ENCODE data around the gene PCGF3. TPM values are rescaled to one million over a fixed set of nuclear protein-coding genes. Genes with fewer than 3 reads are reported as not detected.
A peak's percentile ranks its signal among the peaks of the same experiment; 100 is the strongest.
"Not testable (repeated sequence)": the region's sequence is repeated elsewhere in the genome, so short reads cannot be mapped to it uniquely, and the experiment has no call there.

PCGF3 gene
- total RNA-seq, 2 experiments from 2014 or later = 24.7 to 25.9 TPM

- intact Hi-C loops (cut with micrococcal nuclease) = no loop called here
- Mint-ChIP-seq H3K9me3 (no peaks in the 10 kb centered on the region), H3K27ac (no peak overlapping the region), H3K27me3 (ENCODE audit: low read depth) (no peaks in the 10 kb centered on the region), H3K36me3 (ENCODE audit: low read depth) (peaks cover 46% of the 10 kb centered on the region), H3K4me3 (no peak overlapping the region), H3K4me1 (ENCODE audit: low read depth) (peaks cover 43% of the 10 kb centered on the region)
- CTCF ChIA-PET = no interaction called here
- no peak for DNase-seq
Measured at GRCh38 chr4:772776-773175, 67.1 kb downstream of the PCGF3 start.

- Mint-ChIP-seq H3K4me1 (ENCODE audit: low read depth) (peaks cover 48% of the 10 kb centered on the region), H3K27me3 (ENCODE audit: low read depth) (no peaks in the 10 kb centered on the region), H3K36me3 (ENCODE audit: low read depth) (peaks cover 48% of the 10 kb centered on the region), H3K27ac (no peak overlapping the region), H3K4me3 (no peak overlapping the region), H3K9me3 (no peaks in the 10 kb centered on the region)
- intact Hi-C loops (cut with micrococcal nuclease) = no loop called here
- DNase-seq = no peak
- CTCF ChIA-PET = no interaction called here
Measured at GRCh38 chr4:773214-773613, 67.6 kb downstream of the PCGF3 start.

GRCh38 chr4:774419-775092 is 68.9 kb downstream of the PCGF3 start:
- Mint-ChIP-seq H3K4me1 (ENCODE audit: low read depth) (peaks cover 59% of the 10 kb centered on the region), H3K27ac (peak overlapping the region; percentile 34), H3K36me3 (ENCODE audit: low read depth) (peaks cover 56% of the 10 kb centered on the region)
- H3K9me3 Mint-ChIP-seq; H3K4me3 Mint-ChIP-seq; H3K27me3 Mint-ChIP-seq (ENCODE audit: low read depth); DNase-seq: not testable (repeated sequence)
- intact Hi-C loops (cut with micrococcal nuclease) = loop anchor here (5.0 kb wide), 1 partner anchor 172 kb away; no protein-coding TSS in a partner anchor
- CTCF ChIA-PET = interaction anchor here (0.8 to 1.2 kb wide), 3 partner anchors 32 to 363 kb away, joined by 3 to 5 read pairs (median 3); no protein-coding TSS in a partner anchor

GRCh38 chr4:775485-775884 is 69.9 kb downstream of the PCGF3 start:
- not testable (repeated sequence) for H3K9me3 Mint-ChIP-seq; H3K27ac Mint-ChIP-seq; H3K27me3 Mint-ChIP-seq (ENCODE audit: low read depth); DNase-seq; H3K4me3 Mint-ChIP-seq
- H3K36me3 Mint-ChIP-seq (ENCODE audit: low read depth) = peaks cover 57% of the 10 kb centered on the region
- intact Hi-C loops (cut with micrococcal nuclease) = loop anchor here (5.0 kb wide), 1 partner anchor 173 kb away; no protein-coding TSS in a partner anchor
- H3K4me1 Mint-ChIP-seq (ENCODE audit: low read depth) = peaks cover 65% of the 10 kb centered on the region
- CTCF ChIA-PET = interaction anchor here (1.2 kb wide), 1 partner anchor 33 kb away, joined by 5 read pairs; no protein-coding TSS in a partner anchor

- intact Hi-C loops (cut with micrococcal nuclease) = loop anchor here (5.0 kb wide), 1 partner anchor 175 kb away; no protein-coding TSS in a partner anchor
- peaks cover 65% of the 10 kb centered on the region for H3K4me1 Mint-ChIP-seq (ENCODE audit: low read depth)
- H3K9me3 Mint-ChIP-seq = no peaks in the 10 kb centered on the region
- H3K4me3 Mint-ChIP-seq = no peak overlapping the region
- H3K36me3 Mint-ChIP-seq (ENCODE audit: low read depth) = peaks cover 59% of the 10 kb centered on the region
- H3K27me3 Mint-ChIP-seq (ENCODE audit: low read depth) = no peaks in the 10 kb centered on the region
- no peak for DNase-seq
- peak overlapping the region; percentile 55 for H3K27ac Mint-ChIP-seq
- CTCF ChIA-PET = interaction anchor here (0.6 to 0.9 kb wide), 2 partner anchors 17 to 18 kb away, joined by 3 read pairs; no protein-coding TSS in a partner anchor
Measured at GRCh38 chr4:776743-777441, 71.3 kb downstream of the PCGF3 start.

GRCh38 chr4:777520-778262 is 72.1 kb downstream of the PCGF3 start:
- intact Hi-C loops (cut with micrococcal nuclease) = loop anchor here (5.0 kb wide), 1 partner anchor 175 kb away; no protein-coding TSS in a partner anchor
- Mint-ChIP-seq H3K9me3 (no peaks in the 10 kb centered on the region), H3K36me3 (ENCODE audit: low read depth) (peaks cover 59% of the 10 kb centered on the region), H3K27me3 (ENCODE audit: low read depth) (no peaks in the 10 kb centered on the region), H3K4me1 (ENCODE audit: low read depth) (peaks cover 73% of the 10 kb centered on the region), H3K27ac (peak overlapping the region; percentile 55), H3K4me3 (no peak overlapping the region)
- CTCF ChIA-PET = interaction anchor here (0.6 to 0.9 kb wide), 4 partner anchors 16 to 512 kb away, joined by 3 to 5 read pairs (median 4); no protein-coding TSS in a partner anchor
- DNase-seq = no peak

GRCh38 chr4:779555-779954 is 73.9 kb downstream of the PCGF3 start:
- Mint-ChIP-seq H3K27me3 (ENCODE audit: low read depth) (peaks cover 5% of the 10 kb centered on the region), H3K27ac (peak overlapping the region; percentile 71), H3K9me3 (no peaks in the 10 kb centered on the region), H3K36me3 (ENCODE audit: low read depth) (peaks cover 52% of the 10 kb centered on the region), H3K4me1 (ENCODE audit: low read depth) (peaks cover 65% of the 10 kb centered on the region), H3K4me3 (peak overlapping the region; percentile 83)
- intact Hi-C loops (cut with micrococcal nuclease) = loop anchor here (5.0 kb wide), 1 partner anchor 177 kb away; no protein-coding TSS in a partner anchor
- DNase-seq = no peak
- CTCF ChIA-PET = no interaction called here

GRCh38 chr4:780255-780654 is 74.6 kb downstream of the PCGF3 start:
- H3K4me1 Mint-ChIP-seq (ENCODE audit: low read depth) = peaks cover 63% of the 10 kb centered on the region
- H3K9me3 Mint-ChIP-seq, CTCF ChIA-PET, DNase-seq: not testable (repeated sequence)
- H3K27ac Mint-ChIP-seq = peak overlapping the region; percentile 71
- peaks cover 46% of the 10 kb centered on the region for H3K36me3 Mint-ChIP-seq (ENCODE audit: low read depth)
- peak overlapping the region; percentile 83 for H3K4me3 Mint-ChIP-seq
- intact Hi-C loops (cut with micrococcal nuclease) = loop anchor here (5.0 kb wide), 3 partner anchors 97 to 658 kb away; partner anchors contain the start of genes UVSSA and ZNF718
- H3K27me3 Mint-ChIP-seq (ENCODE audit: low read depth) = peaks cover 12% of the 10 kb centered on the region

- H3K4me1 Mint-ChIP-seq (ENCODE audit: low read depth) = peaks cover 61% of the 10 kb centered on the region
- peaks cover 39% of the 10 kb centered on the region for H3K36me3 Mint-ChIP-seq (ENCODE audit: low read depth)
- peaks cover 16% of the 10 kb centered on the region for H3K27me3 Mint-ChIP-seq (ENCODE audit: low read depth)
- intact Hi-C loops (cut with micrococcal nuclease) = loop anchor here (1.0 to 5.0 kb wide), 5 partner anchors 96 to 659 kb away; partner anchors contain the start of genes DGKQ, GAK, TMEM175 and UVSSA
- H3K4me3 Mint-ChIP-seq = peak overlapping the region; percentile 83
- CTCF ChIA-PET = interaction anchor here (1.5 kb wide), 1 partner anchor 12 kb away, joined by 3 read pairs; no protein-coding TSS in a partner anchor
- no peak for DNase-seq
- H3K9me3 Mint-ChIP-seq = no peaks in the 10 kb centered on the region
- H3K27ac Mint-ChIP-seq = peak overlapping the region; percentile 87
Measured at GRCh38 chr4:780716-781492, 75.3 kb downstream of the PCGF3 start.

- H3K27me3 Mint-ChIP-seq (ENCODE audit: low read depth) = peaks cover 16% of the 10 kb centered on the region
- H3K36me3 Mint-ChIP-seq (ENCODE audit: low read depth) = peaks cover 35% of the 10 kb centered on the region
- peak overlapping the region; percentile 83 for H3K4me3 Mint-ChIP-seq
- peak overlapping the region; percentile 87 for H3K27ac Mint-ChIP-seq
- peaks cover 55% of the 10 kb centered on the region for H3K4me1 Mint-ChIP-seq (ENCODE audit: low read depth)
- peak; percentile 99 for DNase-seq
- intact Hi-C loops (cut with micrococcal nuclease) = loop anchor here (1.0 to 5.0 kb wide), 11 partner anchors 76 to 659 kb away; partner anchors contain the start of genes ATP5ME, DGKQ, FGFRL1 and GAK
- CTCF ChIA-PET = interaction anchor here (1.5 kb wide), 1 partner anchor 11 kb away, joined by 3 read pairs; no protein-coding TSS in a partner anchor
- H3K9me3 Mint-ChIP-seq = no peaks in the 10 kb centered on the region
Measured at GRCh38 chr4:781493-782216, 76.0 kb downstream of the PCGF3 start.

Measured in activated naive CD4-positive, alpha-beta T cell treated with anti-CD3 and anti-CD28 coated beads for 36 hours (primary cell).